A549 (cell line): ENCODE data around the gene PPP3CA. TPM values are rescaled to one million over a fixed set of nuclear protein-coding genes. Genes with fewer than 3 reads are reported as not detected.

Source experiments
- BHLHE40 ChIP-seq: IDR thresholded peaks from 2 replicates; pipeline ENCODE4 v1.6.1; 2012; ENCODE audit warnings: low read depth, low read length, inconsistent platforms
- CEBPB ChIP-seq, 2 experiments: fragments of >200 bp in 1 of 2; sonication (Bioruptor Twin) in 1 of 2; formaldehyde crosslinking in 1 of 2; IDR thresholded peaks; 2 replicates each; pipeline ENCODE4 v1.6.1; 2012 to 2016
- FOSB ChIP-seq: fragments of 250-450 bp; sonication (Bioruptor Pico); IDR thresholded peaks from 2 replicates; pipeline ENCODE4 v1.5.0; 2020; ENCODE audit warnings: mild to moderate bottlenecking, moderate library complexity
- FOSL2 ChIP-seq, 2 experiments: fragments of 450-650 bp in 1 of 2; fragments of >200 bp in 1 of 2; sonication (Bioruptor Twin) in 1 of 2; formaldehyde crosslinking; IDR thresholded peaks; 2 replicates each; pipeline versions ENCODE4 v1.5.0 to v1.6.1; 2016 to 2020; ENCODE audit warnings: mild to moderate bottlenecking in 1 of 2, moderate library complexity in 1 of 2
- FOXS1 ChIP-seq: fragments of 250-450 bp; sonication (Bioruptor Pico); IDR thresholded peaks from 2 replicates; pipeline ENCODE4 v1.5.0; 2020; ENCODE audit warnings: mild to moderate bottlenecking, moderate library complexity
- GATA3 ChIP-seq: IDR thresholded peaks from 2 replicates; pipeline ENCODE4 v1.6.1; 2012; ENCODE audit warnings: borderline replicate concordance
- HOXA7 ChIP-seq: fragments of 250-450 bp; sonication (Bioruptor Pico); IDR thresholded peaks from 2 replicates; pipeline ENCODE4 v1.5.0; 2020; ENCODE audit warnings: mild to moderate bottlenecking, moderate library complexity
- HOXB5 ChIP-seq: fragments of 250-450 bp; sonication (Bioruptor Pico); IDR thresholded peaks from 2 replicates; pipeline ENCODE4 v1.5.0; 2020; ENCODE audit warnings: mild to moderate bottlenecking, moderate library complexity
- KDM1A ChIP-seq: fragments of 200-600 bp; sonication (generic); IDR thresholded peaks from 2 replicates; pipeline ENCODE4 v1.6.1; 2016; ENCODE audit warnings: low read depth, mild to moderate bottlenecking
- MYC ChIP-seq: IDR thresholded peaks from 2 replicates; pipeline ENCODE4 v1.6.1; 2012; ENCODE audit warnings: mild to moderate bottlenecking, inconsistent platforms, low read length, improper control_type of control experiment, borderline replicate concordance
- NFE2L2 ChIP-seq: fragments of 150-350 bp; conservative IDR thresholded peaks from 2 replicates; pipeline ENCODE4 v1.6.1; 2014; ENCODE audit warnings: low read length
- POLR2AphosphoS2 ChIP-seq: conservative IDR thresholded peaks from 2 replicates; pipeline ENCODE4 v1.6.1; 2012; ENCODE audit warnings: low read length, improper control_type of control experiment, inconsistent platforms
- RARB ChIP-seq: fragments of 250-450 bp; sonication (Bioruptor Pico); IDR thresholded peaks from 2 replicates; pipeline ENCODE4 v1.8.0; 2021; ENCODE audit warnings: mild to moderate bottlenecking, moderate library complexity
- RFX5 ChIP-seq: fragments of 450-650 bp; IDR thresholded peaks from 2 replicates; pipeline ENCODE4 v1.7.1; 2014; ENCODE audit warnings: antibody characterized with exemption, mild to moderate bottlenecking, moderate library complexity
- SMC3 ChIP-seq: fragments of >200 bp; sonication (Bioruptor Twin); formaldehyde crosslinking; IDR thresholded peaks from 3 replicates; pipeline ENCODE4 v1.6.1; 2018; ENCODE audit warnings: inconsistent platforms
- SREBF2 ChIP-seq: fragments of 450-650 bp; IDR thresholded peaks from 2 replicates; pipeline ENCODE4 v1.6.1; 2014; ENCODE audit warnings: mild to moderate bottlenecking, moderate library complexity
- ZC3H11A ChIP-seq: fragments of 450-650 bp; IDR thresholded peaks from 2 replicates; pipeline ENCODE4 v1.6.1; 2014; ENCODE audit warnings: antibody characterized with exemption, mild to moderate bottlenecking
- ZFP36 ChIP-seq: fragments of 450-650 bp; IDR thresholded peaks from 2 replicates; pipeline ENCODE4 v1.6.1; 2014; ENCODE audit warnings: borderline replicate concordance; ENCODE audit not compliant: partially characterized antibody
- polyA plus RNA-seq, 4 experiments: library from polyadenylated mRNA; depleted of rRNA in 3 of 4; stranded (reverse); fragments of >200 nt; fragmentation: RNase III in 1 of 4; extraction: RNeasy Plus Mini Kit Qiagen cat#74134 plus additional on column Dnase treatment in 1 of 4; gene quantifications; 2 replicates in 3 of 4; 3 replicates in 1 of 4; pipeline ENCODE4 v1.2.3, GENCODE V29; 2011 to 2017
- TF ChIP-seq, protein P1 (sequence below): IDR thresholded peaks from 2 replicates; pipeline ENCODE4 v1.6.1; 2012; ENCODE audit warnings: low read depth, borderline replicate concordance
- TF ChIP-seq, protein P2 (sequence below): fragments of 450-650 bp; IDR thresholded peaks from 2 replicates; pipeline ENCODE4 v1.6.1; 2014; ENCODE audit warnings: antibody characterized with exemption
- TF ChIP-seq, protein P3 (sequence below): IDR thresholded peaks from 2 replicates; pipeline ENCODE4 v1.6.1; 2012
- TF ChIP-seq, protein P4 (sequence below): fragments of >200 bp; sonication (Bioruptor Twin); formaldehyde crosslinking; IDR thresholded peaks from 3 replicates; pipeline ENCODE4 v1.6.1; 2016
- TF ChIP-seq, protein P5 (sequence below): fragments of 250-450 bp; sonication (Bioruptor Pico); IDR thresholded peaks from 2 replicates; pipeline ENCODE4 v1.5.0; 2020; ENCODE audit warnings: low read depth, mild to moderate bottlenecking, moderate library complexity
- TF ChIP-seq, protein P6 (sequence below): fragments of >200 bp; sonication (Bioruptor Twin); formaldehyde crosslinking; IDR thresholded peaks from 3 replicates; pipeline ENCODE4 v1.5.1; 2016
- TF ChIP-seq, protein P7 (sequence below): fragments of 150-350 bp; IDR thresholded peaks from 2 replicates; pipeline ENCODE4 v1.6.1; 2014; ENCODE audit warnings: low read depth, mild to moderate bottlenecking, low read length
- TF ChIP-seq, protein P8 (sequence below): IDR thresholded peaks from 2 replicates; pipeline ENCODE4 v1.6.1; 2012
- TF ChIP-seq, protein P9 (sequence below): fragments of 200-600 bp; sonication (generic); IDR thresholded peaks from 2 replicates; pipeline ENCODE4 v1.6.1; 2016; ENCODE audit warnings: antibody characterized with exemption, mild to moderate bottlenecking, moderate library complexity

PPP3CA gene
- polyA plus RNA-seq, 2 of the 4 experiments (the other 2 are of a cell fraction), result 21.4 to 42.4 TPM

DNA sequence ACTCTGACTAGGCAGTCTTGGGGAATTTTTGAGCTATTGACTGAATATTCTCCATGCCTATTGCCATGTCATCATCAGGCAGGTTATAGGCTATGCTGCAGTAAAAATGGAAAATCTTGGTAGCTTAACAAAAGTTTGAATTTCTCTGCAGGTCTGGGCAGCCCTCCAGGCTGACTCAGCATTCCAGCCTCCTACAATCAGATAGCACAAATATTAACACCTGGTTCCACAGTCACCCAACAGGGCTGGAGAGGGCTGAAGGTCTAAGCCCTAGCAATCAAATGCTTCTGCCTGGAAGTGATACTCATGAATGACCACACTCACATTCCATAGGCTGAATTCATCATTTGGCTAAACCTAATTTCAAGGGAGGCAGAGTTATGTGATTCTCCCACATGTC lies 9.6 kb upstream of the PPP3CA start (continued):
- TF ChIP-seq, protein P1, sequence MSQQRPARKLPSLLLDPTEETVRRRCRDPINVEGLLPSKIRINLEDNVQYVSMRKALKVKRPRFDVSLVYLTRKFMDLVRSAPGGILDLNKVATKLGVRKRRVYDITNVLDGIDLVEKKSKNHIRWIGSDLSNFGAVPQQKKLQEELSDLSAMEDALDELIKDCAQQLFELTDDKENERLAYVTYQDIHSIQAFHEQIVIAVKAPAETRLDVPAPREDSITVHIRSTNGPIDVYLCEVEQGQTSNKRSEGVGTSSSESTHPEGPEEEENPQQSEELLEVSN, result no peak
- TF ChIP-seq CEBPB (IDR thresholded peaks at IDR 0.05) (peak in 1 of 2 experiments; percentile 29; a peak in 1 of 4 replicates), RFX5 (no peak), FOSL2 (IDR thresholded peaks at IDR 0.05) (peak; percentile 33; the same call in 1 of the 2 replicates), FOSL2 (CRISPR knock-in tag; IDR thresholded peaks at IDR 0.05) (0 out of 2 replicates have a peak, but pooled peaks have one; percentile 4), ZC3H11A (no peak), HOXA7 (CRISPR knock-in tag) (no peak), FOXS1 (CRISPR knock-in tag) (no peak), SREBF2 (no peak), GATA3 (peak; percentile 83; the same call in 1 of the 2 replicates), RARB (CRISPR knock-in tag) (no peak), MYC (no peak), POLR2AphosphoS2 (no peak), BHLHE40 (no peak), SMC3 (no peak; the same call in 2 of the 3 replicates), KDM1A (no peak), HOXB5 (CRISPR knock-in tag) (no peak), ZFP36 (no peak), NFE2L2 (no peak), FOSB (CRISPR knock-in tag) (no peak)
- TF ChIP-seq, protein P2, sequence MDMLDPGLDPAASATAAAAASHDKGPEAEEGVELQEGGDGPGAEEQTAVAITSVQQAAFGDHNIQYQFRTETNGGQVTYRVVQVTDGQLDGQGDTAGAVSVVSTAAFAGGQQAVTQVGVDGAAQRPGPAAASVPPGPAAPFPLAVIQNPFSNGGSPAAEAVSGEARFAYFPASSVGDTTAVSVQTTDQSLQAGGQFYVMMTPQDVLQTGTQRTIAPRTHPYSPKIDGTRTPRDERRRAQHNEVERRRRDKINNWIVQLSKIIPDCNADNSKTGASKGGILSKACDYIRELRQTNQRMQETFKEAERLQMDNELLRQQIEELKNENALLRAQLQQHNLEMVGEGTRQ, result no peak
- TF ChIP-seq, protein P3, sequence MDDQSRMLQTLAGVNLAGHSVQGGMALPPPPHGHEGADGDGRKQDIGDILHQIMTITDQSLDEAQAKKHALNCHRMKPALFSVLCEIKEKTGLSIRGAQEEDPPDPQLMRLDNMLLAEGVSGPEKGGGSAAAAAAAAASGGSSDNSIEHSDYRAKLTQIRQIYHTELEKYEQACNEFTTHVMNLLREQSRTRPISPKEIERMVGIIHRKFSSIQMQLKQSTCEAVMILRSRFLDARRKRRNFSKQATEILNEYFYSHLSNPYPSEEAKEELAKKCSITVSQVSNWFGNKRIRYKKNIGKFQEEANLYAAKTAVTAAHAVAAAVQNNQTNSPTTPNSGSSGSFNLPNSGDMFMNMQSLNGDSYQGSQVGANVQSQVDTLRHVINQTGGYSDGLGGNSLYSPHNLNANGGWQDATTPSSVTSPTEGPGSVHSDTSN, result no peak
- TF ChIP-seq, protein P4, sequence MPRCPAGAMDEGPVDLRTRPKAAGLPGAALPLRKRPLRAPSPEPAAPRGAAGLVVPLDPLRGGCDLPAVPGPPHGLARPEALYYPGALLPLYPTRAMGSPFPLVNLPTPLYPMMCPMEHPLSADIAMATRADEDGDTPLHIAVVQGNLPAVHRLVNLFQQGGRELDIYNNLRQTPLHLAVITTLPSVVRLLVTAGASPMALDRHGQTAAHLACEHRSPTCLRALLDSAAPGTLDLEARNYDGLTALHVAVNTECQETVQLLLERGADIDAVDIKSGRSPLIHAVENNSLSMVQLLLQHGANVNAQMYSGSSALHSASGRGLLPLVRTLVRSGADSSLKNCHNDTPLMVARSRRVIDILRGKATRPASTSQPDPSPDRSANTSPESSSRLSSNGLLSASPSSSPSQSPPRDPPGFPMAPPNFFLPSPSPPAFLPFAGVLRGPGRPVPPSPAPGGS, result no peak
- TF ChIP-seq, protein P5, sequence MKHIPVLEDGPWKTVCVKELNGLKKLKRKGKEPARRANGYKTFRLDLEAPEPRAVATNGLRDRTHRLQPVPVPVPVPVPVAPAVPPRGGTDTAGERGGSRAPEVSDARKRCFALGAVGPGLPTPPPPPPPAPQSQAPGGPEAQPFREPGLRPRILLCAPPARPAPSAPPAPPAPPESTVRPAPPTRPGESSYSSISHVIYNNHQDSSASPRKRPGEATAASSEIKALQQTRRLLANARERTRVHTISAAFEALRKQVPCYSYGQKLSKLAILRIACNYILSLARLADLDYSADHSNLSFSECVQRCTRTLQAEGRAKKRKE (CRISPR knock-in tag), result no peak
- TF ChIP-seq, protein P6, sequence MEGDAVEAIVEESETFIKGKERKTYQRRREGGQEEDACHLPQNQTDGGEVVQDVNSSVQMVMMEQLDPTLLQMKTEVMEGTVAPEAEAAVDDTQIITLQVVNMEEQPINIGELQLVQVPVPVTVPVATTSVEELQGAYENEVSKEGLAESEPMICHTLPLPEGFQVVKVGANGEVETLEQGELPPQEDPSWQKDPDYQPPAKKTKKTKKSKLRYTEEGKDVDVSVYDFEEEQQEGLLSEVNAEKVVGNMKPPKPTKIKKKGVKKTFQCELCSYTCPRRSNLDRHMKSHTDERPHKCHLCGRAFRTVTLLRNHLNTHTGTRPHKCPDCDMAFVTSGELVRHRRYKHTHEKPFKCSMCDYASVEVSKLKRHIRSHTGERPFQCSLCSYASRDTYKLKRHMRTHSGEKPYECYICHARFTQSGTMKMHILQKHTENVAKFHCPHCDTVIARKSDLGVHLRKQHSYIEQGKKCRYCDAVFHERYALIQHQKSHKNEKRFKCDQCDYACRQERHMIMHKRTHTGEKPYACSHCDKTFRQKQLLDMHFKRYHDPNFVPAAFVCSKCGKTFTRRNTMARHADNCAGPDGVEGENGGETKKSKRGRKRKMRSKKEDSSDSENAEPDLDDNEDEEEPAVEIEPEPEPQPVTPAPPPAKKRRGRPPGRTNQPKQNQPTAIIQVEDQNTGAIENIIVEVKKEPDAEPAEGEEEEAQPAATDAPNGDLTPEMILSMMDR, result no peak
- TF ChIP-seq, protein P7, sequence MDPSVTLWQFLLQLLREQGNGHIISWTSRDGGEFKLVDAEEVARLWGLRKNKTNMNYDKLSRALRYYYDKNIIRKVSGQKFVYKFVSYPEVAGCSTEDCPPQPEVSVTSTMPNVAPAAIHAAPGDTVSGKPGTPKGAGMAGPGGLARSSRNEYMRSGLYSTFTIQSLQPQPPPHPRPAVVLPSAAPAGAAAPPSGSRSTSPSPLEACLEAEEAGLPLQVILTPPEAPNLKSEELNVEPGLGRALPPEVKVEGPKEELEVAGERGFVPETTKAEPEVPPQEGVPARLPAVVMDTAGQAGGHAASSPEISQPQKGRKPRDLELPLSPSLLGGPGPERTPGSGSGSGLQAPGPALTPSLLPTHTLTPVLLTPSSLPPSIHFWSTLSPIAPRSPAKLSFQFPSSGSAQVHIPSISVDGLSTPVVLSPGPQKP, result no peak
- TF ChIP-seq, protein P8, sequence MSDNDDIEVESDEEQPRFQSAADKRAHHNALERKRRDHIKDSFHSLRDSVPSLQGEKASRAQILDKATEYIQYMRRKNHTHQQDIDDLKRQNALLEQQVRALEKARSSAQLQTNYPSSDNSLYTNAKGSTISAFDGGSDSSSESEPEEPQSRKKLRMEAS, result 0 out of 2 replicates have a peak, but pooled peaks have one; percentile 27
- TF ChIP-seq, protein P9, sequence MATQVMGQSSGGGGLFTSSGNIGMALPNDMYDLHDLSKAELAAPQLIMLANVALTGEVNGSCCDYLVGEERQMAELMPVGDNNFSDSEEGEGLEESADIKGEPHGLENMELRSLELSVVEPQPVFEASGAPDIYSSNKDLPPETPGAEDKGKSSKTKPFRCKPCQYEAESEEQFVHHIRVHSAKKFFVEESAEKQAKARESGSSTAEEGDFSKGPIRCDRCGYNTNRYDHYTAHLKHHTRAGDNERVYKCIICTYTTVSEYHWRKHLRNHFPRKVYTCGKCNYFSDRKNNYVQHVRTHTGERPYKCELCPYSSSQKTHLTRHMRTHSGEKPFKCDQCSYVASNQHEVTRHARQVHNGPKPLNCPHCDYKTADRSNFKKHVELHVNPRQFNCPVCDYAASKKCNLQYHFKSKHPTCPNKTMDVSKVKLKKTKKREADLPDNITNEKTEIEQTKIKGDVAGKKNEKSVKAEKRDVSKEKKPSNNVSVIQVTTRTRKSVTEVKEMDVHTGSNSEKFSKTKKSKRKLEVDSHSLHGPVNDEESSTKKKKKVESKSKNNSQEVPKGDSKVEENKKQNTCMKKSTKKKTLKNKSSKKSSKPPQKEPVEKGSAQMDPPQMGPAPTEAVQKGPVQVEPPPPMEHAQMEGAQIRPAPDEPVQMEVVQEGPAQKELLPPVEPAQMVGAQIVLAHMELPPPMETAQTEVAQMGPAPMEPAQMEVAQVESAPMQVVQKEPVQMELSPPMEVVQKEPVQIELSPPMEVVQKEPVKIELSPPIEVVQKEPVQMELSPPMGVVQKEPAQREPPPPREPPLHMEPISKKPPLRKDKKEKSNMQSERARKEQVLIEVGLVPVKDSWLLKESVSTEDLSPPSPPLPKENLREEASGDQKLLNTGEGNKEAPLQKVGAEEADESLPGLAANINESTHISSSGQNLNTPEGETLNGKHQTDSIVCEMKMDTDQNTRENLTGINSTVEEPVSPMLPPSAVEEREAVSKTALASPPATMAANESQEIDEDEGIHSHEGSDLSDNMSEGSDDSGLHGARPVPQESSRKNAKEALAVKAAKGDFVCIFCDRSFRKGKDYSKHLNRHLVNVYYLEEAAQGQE, result no peak
